GM19035 (cell line): ENCODE results near the gene PHACTR3.
A peak's percentile ranks its signal among the peaks of the same experiment; 100 is the strongest.
"Not testable (repeated sequence)": the region's sequence is repeated elsewhere in the genome, so short reads cannot be mapped to it uniquely, and the experiment has no call there.

ENCODE experiments used
- ATAC-seq: cut with Tn5 transposase; IDR thresholded peaks from one replicate; pipeline ENCODE4 v1.9.1; 2021; ENCODE audit not compliant: unreplicated experiment

The PHACTR3 gene

GRCh38 chr20:59603781-59604541, at the start of gene PHACTR3:
TSS of gene PHACTR3 (plus strand) at chr20:59604540. CDS start at chr20:59605015, 475 bp downstream.
- no peak for ATAC-seq

- ATAC-seq = not testable (repeated sequence)
Observed at GRCh38 chr20:59557733-59558529, 46.4 kb upstream of the PHACTR3 start.

- no peak for ATAC-seq
Observed at GRCh38 chr20:59559024-59559817, 45.1 kb upstream of the PHACTR3 start.

DNA sequence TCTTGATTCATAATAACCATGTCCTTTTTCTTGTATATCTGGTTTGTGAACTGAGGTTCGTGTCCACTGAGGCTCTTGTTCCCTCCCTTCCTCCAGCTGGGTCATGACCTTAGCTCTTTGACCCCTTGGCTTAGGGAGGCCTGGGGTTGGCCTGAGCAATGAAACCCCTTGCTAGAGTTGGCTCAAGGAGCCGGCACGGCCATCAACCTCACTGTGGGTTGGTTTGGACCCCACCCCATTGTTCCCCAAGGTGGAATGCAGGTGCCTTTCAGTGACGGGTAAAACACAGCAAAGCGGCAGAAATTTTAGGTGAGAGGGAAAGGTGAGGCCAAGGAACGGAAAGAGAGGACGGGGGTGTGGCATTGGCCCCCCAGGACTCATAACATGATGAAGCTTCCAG, 44.5 kb upstream of the PHACTR3 start:
- no peak for ATAC-seq

- no peak for ATAC-seq
Observed at GRCh38 chr20:59560588-59561227, 43.6 kb upstream of the PHACTR3 start.

DNA sequence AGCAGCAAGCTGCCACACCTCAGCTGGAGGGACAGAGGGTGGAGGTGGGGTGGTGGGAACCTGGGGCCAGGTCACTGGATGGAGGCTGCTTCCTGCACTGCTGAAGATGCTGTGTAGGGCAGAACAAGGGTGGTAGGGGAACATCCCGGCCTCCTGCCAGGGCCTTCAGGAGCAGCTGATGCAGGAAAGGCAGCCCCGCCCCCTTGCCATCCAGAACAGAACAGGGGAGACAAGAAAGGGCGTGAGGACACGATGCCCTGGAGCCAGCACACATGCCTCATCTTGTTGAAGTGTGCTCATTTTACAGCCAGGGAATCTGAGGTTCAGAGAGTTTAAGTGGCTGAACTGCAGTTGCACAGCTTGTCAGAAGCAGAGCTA, 43.1 kb upstream of the PHACTR3 start:
- ATAC-seq = no peak

- no peak for ATAC-seq
Observed at GRCh38 chr20:59561614-59562277, 42.6 kb upstream of the PHACTR3 start.

DNA sequence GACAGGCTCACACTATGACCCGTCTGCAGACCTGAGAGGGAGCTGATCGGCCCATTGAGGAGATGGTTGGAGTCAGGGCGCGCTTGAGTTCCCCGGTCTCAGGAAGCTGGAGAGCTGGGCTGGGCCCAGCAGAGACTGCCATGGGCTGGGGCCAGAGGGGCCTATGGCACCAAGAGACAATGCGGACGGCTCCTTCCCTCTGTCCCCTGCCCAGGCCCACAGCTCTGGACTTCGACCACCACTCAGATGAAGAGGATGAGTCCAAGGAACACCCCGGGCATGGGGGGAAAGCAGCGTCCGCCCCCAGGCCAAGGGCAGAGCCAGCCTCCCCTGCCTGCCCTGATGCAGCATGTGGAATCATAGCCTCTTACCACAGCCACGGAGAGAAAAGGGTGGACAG, 40.2 kb upstream of the PHACTR3 start:
- ATAC-seq = no peak

GRCh38 chr20:59564943-59565342, 39.4 kb upstream of the PHACTR3 start:
- ATAC-seq = no peak

GRCh38 chr20:59565768-59566461, 38.4 kb upstream of the PHACTR3 start:
- ATAC-seq = no peak

GRCh38 chr20:59566631-59567524, 37.5 kb upstream of the PHACTR3 start:
- ATAC-seq = no peak

DNA sequence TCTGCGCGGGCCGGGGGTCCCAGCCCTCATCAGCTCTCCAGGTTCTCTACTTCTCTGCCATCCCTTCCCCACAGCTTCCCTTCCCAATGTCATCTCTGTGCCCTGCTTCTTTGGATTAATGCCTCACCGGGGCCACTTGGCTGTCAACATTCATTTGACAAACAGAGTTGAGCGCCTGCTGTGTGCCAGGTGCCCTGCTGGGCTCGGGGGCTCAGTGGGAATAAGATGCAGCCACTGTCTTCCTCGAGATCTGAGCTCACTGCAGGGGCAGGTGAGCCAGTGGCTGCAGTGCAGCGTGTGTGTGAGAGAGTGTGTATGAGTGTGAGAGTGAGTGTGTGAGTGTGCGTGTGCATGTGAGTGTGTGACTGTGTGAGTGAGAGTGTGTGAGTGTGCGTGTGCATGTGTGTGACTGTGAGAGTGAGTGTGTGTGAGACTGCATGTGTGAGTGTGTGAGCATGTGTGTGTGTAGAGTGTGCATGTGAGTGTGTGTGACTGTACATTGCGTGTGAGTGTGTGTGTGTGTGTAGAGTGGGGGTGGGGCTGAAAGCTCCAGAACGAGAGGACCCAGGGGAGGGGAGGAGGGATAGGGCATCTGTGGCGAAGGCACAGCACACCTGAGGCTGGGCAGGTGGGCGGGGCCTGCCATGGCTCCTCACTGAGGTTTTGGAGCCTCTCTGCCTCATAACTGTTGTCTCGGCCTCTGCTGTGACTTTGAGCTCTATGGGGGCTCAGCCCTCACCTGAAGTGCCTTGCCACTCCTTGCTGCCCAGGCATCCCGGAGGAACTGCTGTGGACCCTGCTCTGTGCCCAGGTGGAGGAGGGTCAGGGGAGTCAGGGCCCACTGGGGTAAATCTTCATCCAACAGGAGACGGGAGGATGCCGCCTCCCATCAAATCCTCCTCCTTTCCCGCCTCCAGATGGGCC, 36.5 kb upstream of the PHACTR3 start:
- no peak for ATAC-seq

DNA sequence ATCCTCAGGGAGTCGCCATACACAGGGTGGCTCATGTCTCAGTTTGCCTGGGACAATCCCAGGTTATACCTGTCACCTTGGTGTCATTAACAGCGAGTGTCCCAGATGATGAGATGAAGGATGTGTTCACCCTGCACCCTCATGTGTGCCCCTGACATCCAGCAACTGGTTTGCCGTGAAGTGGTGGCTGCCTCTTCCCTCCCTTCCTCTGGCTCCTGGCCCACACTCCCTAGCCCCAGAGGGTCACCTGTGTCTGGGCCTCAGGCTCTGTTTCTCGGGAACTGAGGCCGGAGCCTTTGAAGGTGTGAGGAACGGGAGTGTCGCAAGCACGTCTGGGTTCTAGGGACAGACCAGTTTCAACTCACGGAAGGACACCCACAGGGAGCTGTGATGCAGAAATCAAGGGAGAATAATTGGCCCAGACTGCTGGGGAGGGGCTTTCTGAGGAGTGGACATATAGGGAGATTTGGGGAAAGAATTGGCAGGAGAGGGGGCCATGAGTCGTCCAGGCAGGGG, 35.8 kb upstream of the PHACTR3 start:
- ATAC-seq = no peak

DNA sequence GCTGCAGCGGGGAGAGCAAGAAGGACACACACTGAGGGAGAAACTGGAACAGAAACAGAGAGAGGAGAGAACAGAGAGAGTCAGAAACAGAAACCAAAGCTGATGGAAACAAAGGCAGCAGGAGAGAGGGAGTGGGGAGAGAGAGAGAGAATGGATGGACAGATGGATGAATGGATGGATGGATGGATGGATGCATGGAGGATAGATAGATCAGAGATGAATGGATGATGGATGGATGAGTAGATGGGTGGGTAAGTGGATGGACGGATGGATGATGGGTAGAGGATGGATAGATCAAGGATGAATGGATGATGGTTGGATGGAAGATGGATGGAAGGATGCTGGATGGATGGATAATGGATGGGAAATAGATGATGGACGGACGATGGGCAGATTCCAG, 35.0 kb upstream of the PHACTR3 start:
- ATAC-seq = no peak

- no peak for ATAC-seq
Observed at GRCh38 chr20:59571151-59571550, 33.2 kb upstream of the PHACTR3 start.

DNA sequence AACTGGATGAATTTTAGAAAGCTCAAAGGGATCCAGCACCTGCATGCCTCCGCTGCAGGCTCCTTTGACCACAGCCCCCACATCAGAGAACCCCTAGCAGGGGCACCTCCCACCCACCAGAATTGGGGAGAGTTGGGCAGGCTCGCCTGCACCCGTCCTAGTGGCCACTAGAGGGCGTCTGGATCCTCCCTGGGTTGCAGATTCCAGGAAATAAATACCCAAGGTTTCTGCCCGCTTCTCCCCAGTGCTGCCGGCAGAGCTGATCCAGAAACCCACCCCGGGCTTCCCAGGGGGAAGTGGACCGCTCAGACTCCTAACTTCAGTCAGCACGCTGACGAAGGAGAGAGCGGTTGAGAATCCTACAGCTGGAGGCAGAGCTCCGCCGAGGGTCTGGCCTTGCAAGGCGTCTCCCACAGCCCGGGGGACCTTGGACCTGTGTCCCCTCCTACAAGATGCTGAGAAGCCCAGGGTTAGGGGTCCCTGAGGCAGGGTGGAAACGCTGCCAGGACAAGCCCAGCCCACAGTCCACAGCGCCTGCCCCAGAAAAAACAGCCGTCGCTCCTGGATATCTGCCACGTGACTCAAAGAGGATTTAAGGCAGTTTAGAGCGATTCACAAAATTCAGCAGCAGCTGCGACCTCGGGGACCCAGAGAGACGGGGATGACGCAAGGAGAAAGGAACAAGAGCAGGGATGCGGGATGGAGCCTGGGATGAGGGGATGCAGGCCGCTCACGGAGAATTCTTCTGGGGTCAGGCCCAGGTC, 32.6 kb upstream of the PHACTR3 start:
- peak; percentile 69 for ATAC-seq

DNA sequence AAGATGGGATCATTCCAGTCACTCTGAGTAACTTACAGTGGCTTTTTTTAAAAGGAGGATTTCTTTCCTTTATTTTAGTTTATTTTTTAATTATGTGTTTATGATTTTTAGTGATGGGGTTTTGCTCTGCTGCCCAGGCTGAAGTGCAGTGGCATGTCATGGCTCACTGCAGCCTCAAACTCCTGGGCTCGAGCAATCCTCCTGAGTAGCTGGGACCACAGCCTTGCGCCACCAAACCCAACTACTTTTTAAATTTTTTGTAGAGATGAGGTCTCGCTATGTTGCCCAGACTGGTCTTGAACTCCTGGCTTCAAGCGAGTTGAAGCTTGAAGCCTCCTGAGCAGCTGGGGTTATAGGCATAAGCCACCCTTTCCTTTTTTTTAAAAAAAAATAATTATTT, 31.8 kb upstream of the PHACTR3 start:
- ATAC-seq = no peak
